ENCODE data around the gene SRMS. TPM values are rescaled to one million over a fixed set of nuclear protein-coding genes. Genes with fewer than 3 reads are reported as not detected.

Gene SRMS
- total RNA-seq, 1 experiment from 2014 or later: 3.2 TPM

DNA sequence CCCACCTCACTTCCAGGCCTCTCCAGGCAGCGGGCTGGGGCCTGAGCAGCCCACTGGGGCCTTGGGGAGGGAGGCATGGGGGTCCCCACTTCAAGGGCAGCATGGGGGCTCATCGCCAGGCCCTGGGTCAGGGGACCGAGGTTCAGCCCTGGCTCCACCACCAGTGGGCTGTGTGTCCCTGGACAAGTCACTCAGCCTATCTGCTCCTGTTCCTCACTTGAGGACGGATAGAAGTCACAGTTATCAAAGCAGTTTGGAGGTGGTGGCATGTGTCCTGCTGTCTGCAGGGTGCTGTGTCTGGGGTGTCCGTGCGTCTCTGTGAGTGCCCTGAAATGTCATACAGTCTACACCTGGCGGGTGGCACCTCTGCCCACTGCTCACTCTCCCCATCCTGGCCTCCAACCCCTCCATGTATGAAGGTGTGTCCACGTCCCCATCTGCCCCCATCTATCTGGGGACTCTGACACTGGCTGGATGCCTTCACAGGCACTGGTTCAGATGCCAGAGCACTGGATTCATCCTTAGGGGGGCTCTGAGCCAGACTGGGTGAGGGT, 52.3 kb downstream of the SRMS start:
- Histone ChIP-seq H3K9ac (ENCODE audit: low read length) (no peak overlapping the region), H3K4me2 (ENCODE audit: low read length) (no peak overlapping the region), H3K9me2 (ENCODE audit: insufficient read depth) (no peaks in the 10 kb centered on the region), H3K27ac (ENCODE audit: low read depth, low read length) (no peak overlapping the region; the same call in 1 of the 2 replicates), H4K20me1 (ENCODE audit: insufficient read depth) (no peaks in the 10 kb centered on the region), H3K36me3 (ENCODE audit: control insufficient read depth in 1 of 2, insufficient read depth in 2 of 2, low read length in 2 of 2) (peaks cover 42 to 68% of the 10 kb centered on the region in 2 experiments), H3K9me3 (ENCODE audit: control insufficient read depth in 1 of 2, insufficient read depth in 1 of 2, low read depth in 1 of 2, low read length in 2 of 2) (no peaks in the 10 kb centered on the region), H3K4me3 (replicated peaks in 1 of 2; ENCODE audit: low read depth in 1 of 2, low read length in 2 of 2) (no peak overlapping the region), H3K27me3 (ENCODE audit: insufficient read depth, low read length) (no peaks in the 10 kb centered on the region), H3K4me1 (ENCODE audit: control insufficient read depth in 1 of 2, insufficient read depth in 2 of 2, low read length in 2 of 2) (peaks cover 17 to 31% of the 10 kb centered on the region in 2 experiments), H2AFZ (ENCODE audit: low read depth, low read length, poor library complexity, severe bottlenecking) (no peak overlapping the region), H3K79me2 (ENCODE audit: insufficient read depth, low read length) (peaks cover 50% of the 10 kb centered on the region)
- intact Hi-C loops (cut with micrococcal nuclease): no loop called here
- CTCF ChIA-PET: no interaction called here
- POLR2A ChIA-PET: no interaction called here
- ATAC-seq (no peak), DNase-seq (ENCODE audit: low read depth, low spot score) (no peak)
- no peak for TF ChIP-seq POLR2A (IDR thresholded peaks at IDR 0.05; ENCODE audit: borderline replicate concordance, extremely low read depth, insufficient read depth, insufficient read length)
- TF ChIP-seq FOSL1 (IDR thresholded peaks at IDR 0.05; ENCODE audit: low read depth): no peak
- TF ChIP-seq SRF (IDR thresholded peaks at IDR 0.05; ENCODE audit: low read depth): no peak
- TF ChIP-seq ELF1 (IDR thresholded peaks at IDR 0.05; ENCODE audit: borderline replicate concordance, low read depth): no peak
- no peak for TF ChIP-seq CEBPB (IDR thresholded peaks at IDR 0.05; ENCODE audit: low read depth)
- TF ChIP-seq POLR2AphosphoS5 (IDR thresholded peaks at IDR 0.05; ENCODE audit: low read depth, low read length): no peak
- no peak for TF ChIP-seq TCF7L2 (IDR thresholded peaks at IDR 0.05; ENCODE audit: borderline replicate concordance, extremely low read depth, insufficient read depth, insufficient read length)
- no peak for TF ChIP-seq ZNF274 (IDR thresholded peaks at IDR 0.05; ENCODE audit: low read depth, low read length)
- TF ChIP-seq, protein P1, sequence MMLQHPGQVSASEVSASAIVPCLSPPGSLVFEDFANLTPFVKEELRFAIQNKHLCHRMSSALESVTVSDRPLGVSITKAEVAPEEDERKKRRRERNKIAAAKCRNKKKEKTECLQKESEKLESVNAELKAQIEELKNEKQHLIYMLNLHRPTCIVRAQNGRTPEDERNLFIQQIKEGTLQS (IDR thresholded peaks at IDR 0.05): no peak
- TF ChIP-seq, protein P2, sequence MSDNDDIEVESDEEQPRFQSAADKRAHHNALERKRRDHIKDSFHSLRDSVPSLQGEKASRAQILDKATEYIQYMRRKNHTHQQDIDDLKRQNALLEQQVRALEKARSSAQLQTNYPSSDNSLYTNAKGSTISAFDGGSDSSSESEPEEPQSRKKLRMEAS (IDR thresholded peaks at IDR 0.05): no peak
- TF ChIP-seq EZH2 (IDR thresholded peaks at IDR 0.05): no peak
- no peak for TF ChIP-seq ZFX (IDR thresholded peaks at IDR 0.05)
- TF ChIP-seq EZH2phosphoT487 (IDR thresholded peaks at IDR 0.05; ENCODE audit: borderline replicate concordance): no peak
- TF ChIP-seq SIN3A (IDR thresholded peaks at IDR 0.05; ENCODE audit: low read depth): no peak
- TF ChIP-seq YY1 (IDR thresholded peaks at IDR 0.05; ENCODE audit: extremely low read depth, insufficient replicate concordance, low read depth, low read length): no peak
- no peak for TF ChIP-seq CBX3 (IDR thresholded peaks at IDR 0.05; ENCODE audit: low read depth)
- TF ChIP-seq, protein P3, sequence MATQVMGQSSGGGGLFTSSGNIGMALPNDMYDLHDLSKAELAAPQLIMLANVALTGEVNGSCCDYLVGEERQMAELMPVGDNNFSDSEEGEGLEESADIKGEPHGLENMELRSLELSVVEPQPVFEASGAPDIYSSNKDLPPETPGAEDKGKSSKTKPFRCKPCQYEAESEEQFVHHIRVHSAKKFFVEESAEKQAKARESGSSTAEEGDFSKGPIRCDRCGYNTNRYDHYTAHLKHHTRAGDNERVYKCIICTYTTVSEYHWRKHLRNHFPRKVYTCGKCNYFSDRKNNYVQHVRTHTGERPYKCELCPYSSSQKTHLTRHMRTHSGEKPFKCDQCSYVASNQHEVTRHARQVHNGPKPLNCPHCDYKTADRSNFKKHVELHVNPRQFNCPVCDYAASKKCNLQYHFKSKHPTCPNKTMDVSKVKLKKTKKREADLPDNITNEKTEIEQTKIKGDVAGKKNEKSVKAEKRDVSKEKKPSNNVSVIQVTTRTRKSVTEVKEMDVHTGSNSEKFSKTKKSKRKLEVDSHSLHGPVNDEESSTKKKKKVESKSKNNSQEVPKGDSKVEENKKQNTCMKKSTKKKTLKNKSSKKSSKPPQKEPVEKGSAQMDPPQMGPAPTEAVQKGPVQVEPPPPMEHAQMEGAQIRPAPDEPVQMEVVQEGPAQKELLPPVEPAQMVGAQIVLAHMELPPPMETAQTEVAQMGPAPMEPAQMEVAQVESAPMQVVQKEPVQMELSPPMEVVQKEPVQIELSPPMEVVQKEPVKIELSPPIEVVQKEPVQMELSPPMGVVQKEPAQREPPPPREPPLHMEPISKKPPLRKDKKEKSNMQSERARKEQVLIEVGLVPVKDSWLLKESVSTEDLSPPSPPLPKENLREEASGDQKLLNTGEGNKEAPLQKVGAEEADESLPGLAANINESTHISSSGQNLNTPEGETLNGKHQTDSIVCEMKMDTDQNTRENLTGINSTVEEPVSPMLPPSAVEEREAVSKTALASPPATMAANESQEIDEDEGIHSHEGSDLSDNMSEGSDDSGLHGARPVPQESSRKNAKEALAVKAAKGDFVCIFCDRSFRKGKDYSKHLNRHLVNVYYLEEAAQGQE (IDR thresholded peaks at IDR 0.05; ENCODE audit: low read depth): no peak
- no peak for TF ChIP-seq JUND (IDR thresholded peaks at IDR 0.05)
- RAD21 ChIA-PET (ENCODE audit: low non-redundant PET in 1 of 2, low total read pairs in 2 of 2, uncharacterized antibody in 2 of 2, unreplicated experiment in 2 of 2): no interaction called here
- no TSS peak for BruUV-seq (replicated peaks)
